Stimulated activated CD4-positive, alpha-beta T cell treated with anti-CD3 and anti-CD28 coated beads, Interleukin-1b, Interleukin-23, amount 100 ng/mL, for 4 hours (primary cell): ENCODE data around the gene ALOXE3.
A peak's percentile ranks its signal among the peaks of the same experiment; 100 is the strongest.

Source experiments
- DNase-seq, 2 donors: peaks; one replicate each; pipeline ENCODE4 v3.0.0-alpha.2; 2020; ENCODE audit warnings: low read depth in 2 of 2

The ALOXE3 gene

DNA sequence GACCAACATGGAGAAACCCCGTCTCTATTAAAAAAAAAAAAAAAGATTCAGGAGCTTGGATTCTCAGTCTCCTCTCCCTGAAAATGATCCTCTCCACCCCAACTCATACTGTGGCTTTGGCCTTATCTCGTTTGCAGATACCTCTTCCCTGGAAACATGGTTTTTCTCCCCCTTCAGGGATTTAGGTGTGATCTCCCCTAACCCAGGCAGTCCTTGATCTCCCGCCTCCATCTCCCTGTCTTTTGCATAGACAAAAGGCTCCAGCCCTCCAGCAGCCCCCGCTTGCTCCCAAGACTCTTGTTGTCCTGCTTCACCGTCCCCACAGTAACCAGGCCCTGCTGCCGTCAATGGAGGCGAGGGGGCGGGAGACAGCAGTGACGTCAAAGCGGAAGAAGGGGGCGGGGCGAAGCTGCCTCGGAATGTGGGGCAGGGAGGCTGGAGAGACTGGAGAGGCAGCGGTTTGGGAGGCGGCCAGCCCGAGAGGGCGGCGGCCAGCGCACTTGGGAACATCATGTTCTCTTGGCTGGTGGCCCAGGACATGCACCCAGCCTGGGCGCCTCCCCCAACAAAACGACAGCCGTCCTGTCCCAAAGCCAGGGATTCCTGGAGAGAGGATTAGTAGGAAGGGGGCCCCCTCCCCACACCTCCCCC is 35.8 kb upstream of the ALOXE3 start:
- DNase-seq: peak; percentile 73 to 76

DNA sequence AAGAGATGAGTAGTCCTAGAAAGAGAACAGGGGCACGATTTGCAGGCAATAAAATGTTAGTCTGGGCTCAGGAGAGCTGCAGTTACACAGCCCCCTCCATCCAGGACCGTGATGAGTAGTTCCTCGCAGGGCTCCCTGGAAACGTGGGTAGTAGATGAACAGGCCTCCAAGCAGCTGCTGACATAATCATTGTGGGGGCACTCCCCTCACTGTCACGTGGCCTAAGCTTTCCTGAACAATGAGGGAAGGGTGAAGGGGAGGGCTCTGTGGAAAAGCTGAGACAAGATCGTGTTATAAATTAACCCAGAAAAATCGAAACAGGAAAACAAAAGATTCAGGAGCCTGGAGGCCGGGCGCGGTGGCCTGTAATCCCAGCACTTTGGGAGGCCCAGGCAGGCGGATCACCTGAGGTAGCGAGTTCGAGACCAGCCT is 35.2 kb upstream of the ALOXE3 start:
- DNase-seq: peak; percentile 28 to 49

DNA sequence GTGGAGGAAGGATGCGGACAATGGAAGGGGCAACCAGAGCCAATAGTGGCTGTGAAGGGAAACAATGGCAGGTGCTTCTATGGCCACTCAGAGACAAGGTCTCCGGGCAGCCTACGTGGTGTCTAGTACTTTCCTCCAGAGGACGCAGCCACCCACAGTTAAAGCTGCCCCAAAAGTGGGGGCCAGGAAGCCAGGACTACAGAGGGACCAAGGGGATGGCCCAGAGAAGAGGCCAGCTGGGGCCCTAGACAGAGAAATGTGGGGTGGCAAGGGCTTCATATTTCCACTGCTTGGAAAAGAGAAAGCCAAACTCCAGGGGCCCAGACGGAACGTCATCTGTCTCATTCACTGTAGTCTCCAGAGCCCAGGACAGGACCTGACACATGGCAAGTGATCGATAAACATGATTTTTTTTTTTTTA is 34.7 kb upstream of the ALOXE3 start:
- DNase-seq: no peak

DNA sequence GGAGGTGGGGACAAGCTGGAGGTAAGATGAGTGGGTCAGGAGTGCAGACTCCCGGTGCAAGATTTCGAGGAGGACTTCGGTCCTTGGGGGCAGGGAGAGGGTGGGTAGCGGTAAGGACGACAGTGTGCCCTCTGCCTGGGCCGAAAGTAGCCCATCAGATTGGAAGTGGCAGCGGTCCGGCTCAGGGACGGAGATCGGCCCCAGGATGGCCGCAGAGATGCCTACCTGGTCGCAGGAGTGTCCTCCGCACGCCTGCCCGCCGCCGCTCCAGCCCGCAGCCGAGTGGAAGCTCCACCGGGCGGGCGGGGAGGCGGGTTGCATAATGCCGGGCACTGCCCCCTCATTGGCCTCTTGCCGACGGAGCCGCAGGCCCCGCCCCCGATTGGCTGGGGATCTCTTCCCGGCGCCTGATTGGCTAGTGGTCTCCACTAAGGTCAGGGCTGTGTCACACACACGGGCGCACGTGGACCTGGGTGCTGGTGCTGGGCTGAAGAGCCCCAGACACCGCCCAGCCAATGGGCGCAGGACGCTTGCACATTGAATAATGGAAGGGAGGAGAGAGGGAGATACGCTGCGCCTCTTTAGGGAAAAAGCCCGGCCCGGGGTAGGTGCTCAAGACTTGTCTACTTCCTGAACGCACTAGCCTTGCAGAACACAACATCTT is 33.9 kb upstream of the ALOXE3 start, which contains the start of gene PER1:
Gene PER1, minus strand, starts transcription at position 293 of the 664 bp plus-strand sequence. CDS start 1,698 bp downstream, outside the sequence.
- DNase-seq: peak; percentile 72 to 87

DNA sequence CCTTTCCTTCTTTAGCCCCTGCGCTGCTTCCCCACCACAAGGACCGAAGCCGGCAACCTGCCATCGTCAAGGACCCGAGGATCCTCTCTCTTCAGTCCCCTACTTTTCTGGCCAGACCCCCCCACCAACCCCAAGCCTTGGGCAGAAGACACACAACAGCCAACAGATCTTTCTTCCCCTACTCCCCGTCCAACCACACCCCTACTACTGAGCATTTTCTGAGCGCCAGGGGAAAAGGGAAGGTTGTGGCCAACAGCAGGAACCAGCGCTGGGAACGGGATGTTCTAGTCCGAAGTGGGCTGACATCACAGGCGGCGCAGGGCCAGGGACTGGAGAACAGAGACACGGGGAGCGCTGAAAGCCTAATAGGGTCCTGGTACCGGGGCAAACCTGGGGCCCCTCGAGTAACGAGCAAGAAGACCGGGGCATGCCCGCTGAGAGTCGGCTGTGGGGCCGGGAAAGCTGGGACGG is 33.4 kb upstream of the ALOXE3 start:
- DNase-seq: no peak

DNA sequence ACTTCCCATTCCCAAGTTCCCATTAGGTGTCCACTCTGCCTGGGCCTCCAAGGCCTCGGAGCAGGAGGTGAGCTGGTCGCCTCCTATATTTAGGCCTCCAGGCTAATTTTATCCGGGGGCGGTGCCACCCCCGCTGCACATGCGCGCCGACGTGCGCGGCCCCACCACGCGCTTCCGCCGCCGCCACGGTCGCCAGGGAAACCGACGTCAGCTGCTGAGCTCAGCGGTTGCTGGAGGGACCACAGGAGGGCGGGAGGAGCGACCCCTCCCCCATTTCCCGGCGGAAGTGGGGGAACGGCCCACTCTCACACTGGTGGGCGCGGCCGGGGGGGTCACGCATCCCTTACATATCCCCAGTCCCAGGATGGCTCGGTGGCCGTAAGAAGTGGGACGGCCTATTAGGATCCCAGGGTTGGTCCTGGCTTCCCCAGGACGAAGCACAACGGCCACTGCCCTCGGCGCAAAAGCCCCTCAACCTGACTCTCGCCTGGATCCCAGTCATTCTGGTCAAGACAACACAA is 32.9 kb upstream of the ALOXE3 start:
- peak; percentile 79 to 85 for DNase-seq

DNA sequence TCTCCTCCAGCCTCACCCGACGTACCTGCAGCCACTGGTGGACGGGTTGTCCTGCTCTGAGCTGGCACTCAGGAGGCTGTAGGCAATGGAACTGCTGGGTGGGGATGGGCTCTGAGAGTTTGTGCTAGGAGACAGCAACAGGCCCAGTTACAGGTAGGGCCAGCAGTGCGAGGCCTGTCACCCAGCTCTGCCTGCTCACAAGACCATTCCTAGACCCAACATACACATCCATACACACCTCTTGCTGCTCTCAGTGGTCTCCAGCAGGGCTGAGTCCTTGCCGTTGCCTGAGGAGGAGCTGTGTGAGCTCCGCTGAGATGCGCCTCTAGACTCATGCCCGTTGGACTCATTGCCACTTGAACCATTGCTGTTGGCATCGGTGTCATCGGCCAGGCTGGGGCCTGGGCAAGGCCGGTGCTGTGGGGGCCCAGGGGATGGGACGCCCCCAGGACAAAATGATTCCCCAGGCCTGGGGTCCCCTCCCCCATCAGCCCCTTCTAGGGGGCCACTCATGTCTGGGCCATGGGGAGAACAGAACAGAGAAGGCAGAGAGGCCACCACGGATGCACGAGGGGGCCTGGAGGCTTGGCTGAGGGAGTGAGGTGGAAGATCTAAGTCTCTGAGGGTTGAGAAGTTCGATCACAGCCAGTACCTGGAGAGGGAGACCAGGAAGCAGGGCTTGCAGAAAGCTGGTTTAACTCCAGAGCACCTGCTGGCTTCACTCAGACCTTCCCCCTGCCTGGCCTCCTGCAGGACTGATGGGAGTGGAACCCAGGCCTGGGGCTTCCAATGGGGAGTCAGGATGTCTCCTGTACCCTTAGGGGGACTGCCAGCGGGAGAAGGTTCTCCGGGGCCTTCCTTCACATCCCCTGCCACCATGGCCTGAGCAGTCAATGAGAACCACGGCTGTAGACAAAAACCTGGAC is 32.1 kb upstream of the ALOXE3 start:
- DNase-seq: no peak

DNA sequence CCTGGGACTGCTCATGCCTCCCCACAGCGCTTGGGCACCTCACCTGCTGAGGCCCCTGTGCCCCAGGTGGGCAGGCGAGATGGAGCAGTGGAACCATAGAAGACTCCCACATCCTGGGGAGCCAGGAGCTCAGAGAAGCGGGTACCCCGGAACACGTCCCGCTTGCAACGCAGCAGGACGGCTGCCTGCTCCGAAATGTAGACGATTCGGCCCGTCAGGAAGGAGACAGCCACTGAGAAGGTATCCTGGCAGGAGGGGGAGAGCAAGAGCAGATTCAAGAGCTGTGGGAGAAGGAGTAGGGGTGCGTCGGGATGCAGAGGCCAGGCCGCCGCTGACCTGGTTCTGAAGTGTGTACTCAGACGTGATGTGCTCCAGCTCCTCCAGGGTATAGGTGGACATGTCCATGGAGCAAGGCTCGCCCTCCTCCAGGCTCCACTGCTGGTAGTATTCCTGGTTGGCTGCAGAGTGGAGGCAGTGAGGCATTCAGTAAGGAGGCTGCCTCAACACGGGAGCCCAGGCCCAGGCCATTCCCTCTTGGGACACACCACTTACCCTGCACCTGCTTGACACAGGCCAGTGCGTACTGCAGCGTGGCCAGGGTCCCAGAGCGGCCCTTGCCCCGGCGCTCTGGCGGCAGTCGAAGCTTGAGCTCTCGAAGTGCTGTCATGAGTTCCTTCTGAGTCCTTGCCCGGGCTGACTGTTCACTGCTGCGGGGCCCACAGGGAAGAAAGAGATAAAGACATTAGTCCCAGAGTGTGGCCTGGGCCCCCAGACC is 31.3 kb upstream of the ALOXE3 start:
- DNase-seq: no peak

DNA sequence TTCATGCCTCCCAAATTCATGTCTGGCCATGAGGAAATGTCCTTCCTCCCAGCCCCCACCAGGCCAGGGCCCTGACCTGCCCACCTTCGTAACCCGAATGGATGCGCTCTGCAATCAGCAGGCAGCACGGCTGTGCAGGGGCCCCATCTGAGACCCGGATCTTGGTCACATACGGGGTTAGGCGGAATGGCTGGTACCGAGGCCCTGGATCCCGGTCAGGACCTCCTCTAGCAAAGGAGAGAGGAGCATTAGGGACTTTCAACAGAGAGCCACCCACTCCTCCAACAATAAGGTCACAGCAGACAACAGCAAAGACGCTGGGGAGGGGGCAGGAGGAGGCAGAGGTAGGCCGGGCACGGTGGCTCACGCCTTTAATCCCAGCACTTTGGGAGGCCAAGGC is 30.2 kb upstream of the ALOXE3 start:
- no peak for DNase-seq

DNA sequence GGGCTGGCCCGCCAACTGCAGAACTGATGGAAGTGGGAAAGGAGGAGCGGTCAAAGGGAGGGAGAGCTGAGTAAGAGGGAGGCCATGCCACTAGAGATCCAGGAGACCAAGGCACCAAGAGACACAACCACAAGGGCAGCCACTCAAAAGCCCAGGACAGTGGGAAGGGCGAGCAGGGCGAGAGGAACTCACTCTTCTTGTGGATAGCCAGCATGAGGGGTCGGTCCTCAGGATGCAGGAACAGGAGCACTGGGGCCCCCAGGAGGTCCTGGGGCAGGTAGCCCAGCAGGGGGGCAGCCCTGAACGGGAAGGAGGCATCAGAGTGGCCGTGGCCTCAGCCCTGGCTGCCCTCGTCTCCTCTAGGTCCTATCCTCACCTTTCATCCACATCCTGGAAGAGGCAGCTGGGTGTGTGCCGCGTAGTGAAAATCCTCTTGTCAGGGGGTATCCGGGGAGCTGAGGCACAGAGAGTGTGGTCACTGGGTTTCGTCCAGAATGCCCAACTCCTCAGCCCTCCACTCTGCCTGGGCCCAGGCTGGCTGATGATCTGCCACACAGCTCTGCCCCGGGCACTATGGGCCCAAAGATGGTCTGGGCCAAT is 29.6 kb upstream of the ALOXE3 start:
- DNase-seq: no peak

DNA sequence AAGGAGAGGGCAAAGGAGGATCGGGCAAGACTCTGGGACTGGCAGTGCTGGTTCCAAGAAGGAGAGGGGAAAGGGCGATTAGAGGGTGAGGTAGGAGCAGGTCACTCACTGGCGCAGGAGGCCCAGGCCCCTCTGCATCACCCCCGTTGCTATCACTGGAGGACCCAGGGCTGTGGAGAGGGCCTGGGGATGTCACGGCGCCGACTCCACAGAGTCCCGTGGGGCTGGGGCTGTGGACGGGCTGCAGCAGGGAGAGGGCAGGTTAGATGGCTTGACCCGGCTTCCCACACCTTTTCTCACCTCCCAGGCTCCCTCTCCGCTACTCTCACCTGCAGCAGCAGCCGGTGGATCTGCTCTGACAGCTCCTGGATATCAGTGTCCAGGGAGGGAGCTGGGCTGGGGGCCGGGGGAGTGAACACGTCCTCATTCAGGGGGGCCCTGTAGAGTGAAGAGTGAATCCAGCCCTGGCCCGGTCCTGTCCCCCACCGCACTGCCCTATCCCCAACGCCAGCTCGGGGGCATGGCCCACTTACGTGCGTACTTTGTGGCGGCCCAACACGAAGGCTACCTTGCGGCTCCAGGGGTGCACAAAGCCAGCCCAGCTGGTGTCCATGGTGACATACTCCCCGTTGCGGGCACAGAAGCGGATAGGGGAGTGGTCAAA is 29.0 kb upstream of the ALOXE3 start:
- no peak for DNase-seq

DNA sequence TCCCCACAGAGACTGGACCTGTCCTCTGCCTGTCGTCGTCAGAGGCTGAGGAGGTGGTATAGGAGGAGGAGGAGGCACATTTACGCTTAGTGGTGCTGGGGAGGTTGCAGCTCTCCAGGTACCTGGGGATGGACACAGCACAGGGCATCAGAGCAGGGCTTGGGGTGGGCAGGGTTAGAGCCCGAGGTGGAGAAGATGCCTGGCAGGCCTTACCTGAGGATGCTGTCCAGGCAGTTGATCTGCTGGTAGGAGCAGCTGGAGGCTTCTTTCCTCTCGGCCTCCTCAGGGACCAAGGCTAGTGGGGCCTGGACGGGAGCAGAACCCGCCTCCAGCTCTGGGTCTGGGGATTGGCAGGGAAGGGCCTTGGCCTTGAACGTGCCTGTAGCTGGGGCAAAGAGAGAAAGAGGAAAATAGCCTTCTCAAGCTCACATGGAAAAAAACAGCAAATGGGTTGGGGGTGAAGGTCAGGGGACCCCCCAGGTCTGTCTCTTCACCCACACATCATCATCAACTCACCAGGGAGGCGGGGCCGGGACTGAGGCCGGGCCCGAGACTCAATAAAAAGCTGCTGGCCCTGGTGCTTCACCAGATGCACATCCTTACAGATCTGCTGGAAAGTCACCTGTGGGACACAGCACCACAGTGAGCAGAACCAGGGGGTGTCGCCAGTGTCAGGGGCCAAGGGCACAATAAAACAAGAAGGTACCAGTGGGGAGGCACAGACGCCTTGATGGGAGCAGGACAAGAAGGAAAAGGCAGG is 28.2 kb upstream of the ALOXE3 start:
- no peak for DNase-seq

DNA sequence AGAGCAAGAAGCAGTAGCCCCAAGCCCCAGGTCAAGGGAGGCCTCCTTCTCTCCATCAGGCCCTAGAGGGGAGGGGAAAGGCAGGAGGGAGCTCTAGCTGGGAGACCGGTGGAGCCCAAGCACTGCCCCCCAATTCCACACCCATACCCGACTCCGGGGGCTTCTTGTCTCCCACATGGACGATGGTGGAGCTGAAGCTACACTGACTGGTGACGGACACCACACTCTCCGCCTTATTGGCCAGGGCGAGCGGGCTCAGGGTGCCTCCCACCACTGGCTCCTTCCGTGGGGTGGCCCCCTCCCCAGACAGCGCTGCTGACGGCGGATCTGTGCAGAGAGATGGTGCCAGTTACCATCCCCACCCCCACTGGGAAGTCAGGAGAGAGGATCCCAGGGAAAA is 27.5 kb upstream of the ALOXE3 start:
- DNase-seq: no peak

DNA sequence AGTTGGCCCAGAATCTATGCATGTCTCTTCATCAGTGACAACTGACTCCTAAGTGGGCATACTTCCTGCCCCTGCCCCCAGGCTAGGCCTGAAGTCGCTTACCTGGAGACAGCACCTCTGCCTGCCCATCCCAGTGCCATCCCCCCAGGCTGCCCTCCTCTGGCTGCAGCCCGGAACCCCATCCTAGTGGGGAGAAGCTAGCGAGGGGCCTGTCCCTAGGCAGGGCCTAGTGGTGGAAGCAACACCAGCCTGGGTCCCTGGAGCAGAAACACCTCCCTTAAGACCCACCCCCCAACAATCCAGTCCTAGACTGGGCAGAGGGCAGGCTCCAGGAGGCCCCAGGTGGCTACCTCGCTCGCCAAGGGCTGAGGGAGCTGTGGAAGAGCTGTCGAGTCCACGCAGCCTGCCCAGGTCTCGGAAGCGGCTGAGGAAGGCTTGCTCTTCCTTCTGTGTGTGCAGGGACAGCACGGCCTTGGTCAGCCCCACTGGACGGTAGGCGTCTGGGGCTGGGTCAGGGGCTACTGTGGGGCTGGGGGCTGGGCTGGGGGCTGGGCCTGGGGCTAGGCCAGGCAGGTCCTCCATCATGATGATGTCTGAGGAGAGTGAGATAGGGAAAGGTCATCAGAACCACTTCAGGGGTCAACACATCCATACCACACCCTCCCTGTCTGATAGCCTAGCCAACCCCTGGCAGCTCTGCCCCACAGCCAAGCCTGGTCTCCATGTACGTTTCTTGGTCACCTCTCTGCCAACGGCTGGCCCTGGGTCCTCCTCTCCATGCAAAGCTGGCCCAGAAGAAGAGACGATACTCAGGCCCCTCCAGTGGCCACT is 26.3 kb upstream of the ALOXE3 start:
- no peak for DNase-seq

DNA sequence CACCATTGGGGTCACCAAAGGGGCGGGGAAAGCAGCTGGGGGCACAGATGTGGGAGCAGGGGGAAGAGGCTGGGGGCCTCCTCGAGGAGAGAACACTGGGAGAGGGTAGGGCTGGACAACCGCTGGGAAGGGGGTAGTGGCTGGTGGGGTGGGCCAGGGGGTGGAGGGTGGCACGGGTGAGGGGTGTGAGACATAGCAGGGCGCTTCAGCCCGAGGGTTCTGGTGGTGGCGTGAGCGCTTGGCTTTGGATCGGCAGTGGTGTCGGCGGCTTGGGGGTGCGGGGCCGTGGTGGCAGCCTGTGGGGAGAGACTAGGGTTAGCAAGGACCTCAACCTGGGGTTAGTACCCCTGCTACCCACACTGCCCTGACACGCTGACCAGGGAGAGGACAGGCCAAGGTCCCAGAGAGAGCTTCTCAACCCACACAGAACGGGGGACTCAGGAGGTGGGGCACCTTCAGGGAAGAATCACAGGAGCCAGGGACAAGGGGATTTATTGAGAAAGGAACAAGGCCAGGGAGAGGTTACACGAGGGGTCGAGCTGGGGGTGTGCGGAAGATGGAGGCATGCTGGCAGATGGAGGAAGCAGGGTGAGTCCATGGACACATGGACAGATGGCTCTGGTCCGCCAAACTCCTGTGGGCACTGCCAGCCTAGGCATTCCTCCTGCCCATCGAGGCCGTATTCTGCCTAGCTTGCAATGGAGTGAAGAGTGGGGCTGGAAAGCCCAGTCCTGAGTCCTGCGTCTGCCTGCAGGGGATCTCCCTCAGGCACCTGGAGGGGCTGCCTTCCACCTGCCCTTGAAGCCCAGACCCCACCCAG is 25.5 kb upstream of the ALOXE3 start:
- no peak for DNase-seq

DNA sequence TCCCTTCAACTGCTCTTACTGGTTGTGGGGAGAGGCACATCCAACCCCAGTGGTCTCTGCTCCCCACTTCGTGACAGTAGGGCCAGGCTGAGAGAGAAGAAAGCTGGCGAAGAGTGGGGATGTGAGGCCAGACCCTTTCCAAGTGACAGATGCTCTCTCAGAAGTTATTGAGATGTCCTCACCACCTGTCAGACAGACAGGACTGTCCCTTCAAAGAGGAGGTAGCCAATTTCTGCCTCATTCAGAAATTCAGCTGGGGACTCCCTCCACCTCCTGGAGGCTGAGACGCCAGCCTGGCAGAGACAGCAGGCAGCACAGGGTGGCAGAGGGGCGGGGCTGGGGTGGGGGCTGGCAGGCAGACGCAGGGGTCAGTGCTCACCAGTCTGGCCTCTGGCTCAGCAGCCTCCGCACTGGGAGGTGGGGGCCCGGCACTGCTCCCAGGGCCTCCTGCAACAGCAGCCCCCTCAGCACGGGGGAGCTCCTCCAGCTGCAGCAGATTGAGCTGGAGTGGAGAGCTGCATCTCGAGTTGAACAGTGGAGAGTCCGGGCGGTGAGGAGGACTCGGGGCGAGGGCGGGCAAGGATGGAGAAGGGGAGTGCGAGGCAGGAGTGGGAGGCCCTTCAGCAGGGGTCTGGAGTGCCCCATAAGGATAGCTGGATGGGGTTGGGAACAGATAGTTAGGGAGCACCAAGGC is 24.7 kb upstream of the ALOXE3 start:
- DNase-seq: no peak
